OCI-LY3 (cell line): Measurements from ENCODE around the gene ERMN.

Source experiments
- EZH2phosphoT487 ChIP-seq: fragments of 200-600 bp; shearing (Covaris generic); IDR thresholded peaks from 2 replicates; pipeline ENCODE4 v1.6.1; 2018; ENCODE audit warnings: antibody characterized with exemption, mixed run types, low read depth
- TF ChIP-seq, protein P1 (sequence below): fragments of 200-600, 300-600 bp; sonication (generic); IDR thresholded peaks from 2 replicates; pipeline ENCODE4 v1.5.1; 2014; ENCODE audit warnings: antibody characterized with exemption, low read length, low read depth

DNA sequence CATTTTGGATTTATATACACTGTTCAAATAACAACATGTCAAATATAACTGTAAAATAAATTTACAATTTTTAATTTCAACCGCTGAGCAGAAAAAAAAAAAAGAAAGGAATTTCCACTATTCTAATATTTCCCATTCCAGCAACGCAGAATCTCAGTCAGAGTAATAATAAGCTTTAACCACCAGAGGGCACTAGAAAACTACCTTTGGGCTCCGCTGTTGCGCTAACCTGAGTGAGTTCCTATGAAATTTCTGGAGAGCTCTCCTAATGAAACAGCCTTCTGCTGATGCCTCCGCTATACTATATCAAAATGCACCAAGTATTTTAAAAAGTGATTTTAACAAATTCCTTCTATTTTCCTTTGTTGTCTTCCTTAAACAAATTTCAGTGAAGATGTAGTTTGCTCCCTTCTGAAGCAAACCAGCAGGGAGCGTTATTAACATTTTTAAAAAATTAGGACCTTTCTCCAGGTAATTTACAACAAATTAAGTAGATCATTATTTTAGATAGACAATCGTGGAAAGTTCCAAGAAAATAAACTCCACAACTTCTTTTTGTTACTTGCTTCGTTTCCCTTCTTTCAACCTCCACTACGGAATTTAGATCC is 23.0 kb downstream of the ERMN start:
- TF ChIP-seq, protein P1, sequence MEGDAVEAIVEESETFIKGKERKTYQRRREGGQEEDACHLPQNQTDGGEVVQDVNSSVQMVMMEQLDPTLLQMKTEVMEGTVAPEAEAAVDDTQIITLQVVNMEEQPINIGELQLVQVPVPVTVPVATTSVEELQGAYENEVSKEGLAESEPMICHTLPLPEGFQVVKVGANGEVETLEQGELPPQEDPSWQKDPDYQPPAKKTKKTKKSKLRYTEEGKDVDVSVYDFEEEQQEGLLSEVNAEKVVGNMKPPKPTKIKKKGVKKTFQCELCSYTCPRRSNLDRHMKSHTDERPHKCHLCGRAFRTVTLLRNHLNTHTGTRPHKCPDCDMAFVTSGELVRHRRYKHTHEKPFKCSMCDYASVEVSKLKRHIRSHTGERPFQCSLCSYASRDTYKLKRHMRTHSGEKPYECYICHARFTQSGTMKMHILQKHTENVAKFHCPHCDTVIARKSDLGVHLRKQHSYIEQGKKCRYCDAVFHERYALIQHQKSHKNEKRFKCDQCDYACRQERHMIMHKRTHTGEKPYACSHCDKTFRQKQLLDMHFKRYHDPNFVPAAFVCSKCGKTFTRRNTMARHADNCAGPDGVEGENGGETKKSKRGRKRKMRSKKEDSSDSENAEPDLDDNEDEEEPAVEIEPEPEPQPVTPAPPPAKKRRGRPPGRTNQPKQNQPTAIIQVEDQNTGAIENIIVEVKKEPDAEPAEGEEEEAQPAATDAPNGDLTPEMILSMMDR = peak; percentile 91
- no peak for TF ChIP-seq EZH2phosphoT487
